ENCODE data around the gene SGPP2. TPM values are rescaled to one million over a fixed set of nuclear protein-coding genes. Genes with fewer than 3 reads are reported as not detected.

The SGPP2 gene
- polyA plus RNA-seq, 1 donor from 2014 or later: 3.1 TPM

DNA sequence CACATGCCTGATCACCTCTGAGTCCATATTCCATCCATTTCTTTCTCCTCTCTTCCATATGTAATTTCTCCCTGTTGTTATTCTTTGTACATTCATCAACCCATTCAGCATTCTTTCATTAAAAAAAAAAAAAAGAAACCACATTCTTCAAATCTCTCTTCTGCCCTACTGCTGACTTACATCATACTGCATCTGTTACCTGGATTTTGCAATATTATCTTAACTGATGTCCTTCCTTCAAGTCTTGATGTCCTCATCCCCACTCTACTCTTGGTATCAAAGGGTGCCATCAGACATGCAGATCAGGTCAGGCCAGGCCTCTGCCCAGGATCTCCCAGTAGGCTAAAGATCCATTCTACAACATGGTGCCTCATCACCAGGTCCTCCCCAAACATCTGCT lies 90.6 kb downstream of the SGPP2 start:
- H3K27ac Mint-ChIP-seq: no peak overlapping the region
- H3K36me3 Mint-ChIP-seq: peaks cover 5% of the 10 kb centered on the region
- H3K27me3 Mint-ChIP-seq: no peaks in the 10 kb centered on the region
- H3K4me3 Mint-ChIP-seq: no peak overlapping the region
- H3K4me1 Mint-ChIP-seq: no peaks in the 10 kb centered on the region
- peaks cover 0 to 10% (median 3%) of the 10 kb centered on the region in 3 donors for H3K9me3 Mint-ChIP-seq

DNA sequence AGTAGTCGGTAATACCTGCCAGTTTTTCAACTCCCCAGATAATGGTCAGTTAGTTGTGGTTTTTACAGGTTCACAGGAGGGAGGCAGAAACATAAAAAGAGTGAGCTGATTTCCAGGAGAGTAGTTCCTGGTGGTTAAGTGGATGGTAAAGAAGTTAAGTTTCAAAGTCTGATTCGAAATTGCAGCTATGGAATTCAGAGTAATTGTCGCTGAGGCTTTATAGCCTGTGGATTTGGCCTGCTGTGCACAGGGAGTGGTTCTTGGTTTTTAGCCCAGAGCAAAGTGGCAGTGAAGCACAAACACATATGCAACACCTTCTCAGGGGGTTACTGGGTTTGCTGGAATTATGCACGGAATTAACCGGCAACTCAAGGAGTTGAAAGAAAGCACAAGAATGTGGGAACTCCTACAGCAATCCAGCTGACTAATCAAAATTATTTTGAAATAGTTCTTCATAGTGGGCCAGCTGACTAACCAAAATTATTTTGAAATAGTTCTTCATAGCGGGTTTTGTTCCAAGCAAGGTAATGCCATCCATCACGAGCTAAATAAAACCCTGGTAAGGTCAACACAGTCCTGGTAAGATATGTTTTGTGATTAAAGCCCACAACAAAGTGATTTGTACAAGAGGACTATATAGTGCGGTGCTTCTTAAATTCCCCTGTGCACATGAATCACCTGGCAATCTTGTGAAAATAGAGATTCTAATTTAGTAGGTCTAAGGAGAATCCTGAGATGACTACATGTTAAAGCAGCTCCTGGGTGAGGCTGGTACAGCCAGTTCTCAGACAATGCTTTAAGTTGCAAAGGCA lies 94.4 kb downstream of the SGPP2 start:
- Mint-ChIP-seq H3K9me3 (peaks cover 0 to 3% (median 3%) of the 10 kb centered on the region in 3 donors), H3K27me3 (no peaks in the 10 kb centered on the region), H3K4me1 (no peaks in the 10 kb centered on the region), H3K36me3 (peaks cover 3% of the 10 kb centered on the region), H3K4me3 (no peak overlapping the region), H3K27ac (no peak overlapping the region)

DNA sequence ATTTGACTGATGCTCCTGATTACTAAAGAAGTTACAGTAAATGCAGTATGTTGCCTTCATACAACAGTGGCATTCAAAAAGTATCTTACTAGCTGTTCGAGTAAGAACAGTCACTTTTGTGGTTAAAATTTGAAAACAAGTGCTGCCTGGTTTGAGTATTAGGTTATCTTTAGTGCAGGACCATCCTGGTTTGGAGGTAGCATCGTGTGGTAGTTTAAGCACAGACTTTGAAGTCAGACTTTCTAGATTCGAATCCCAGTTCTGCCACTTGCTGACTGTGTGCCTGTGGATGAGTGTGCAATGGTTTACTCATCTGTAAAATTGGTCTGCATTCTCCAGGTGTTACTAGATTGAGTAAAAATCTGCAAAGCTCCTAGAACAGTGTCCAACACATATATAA lies 96.8 kb downstream of the SGPP2 start:
- H3K36me3 Mint-ChIP-seq: peaks cover 7% of the 10 kb centered on the region
- peaks cover 0 to 3% (median 2%) of the 10 kb centered on the region in 3 donors for H3K9me3 Mint-ChIP-seq
- no peaks in the 10 kb centered on the region for H3K27me3 Mint-ChIP-seq
- no peaks in the 10 kb centered on the region for H3K4me1 Mint-ChIP-seq
- H3K4me3 Mint-ChIP-seq: no peak overlapping the region
- no peak overlapping the region for H3K27ac Mint-ChIP-seq

GRCh38 chr2:222522082-222522481 lies 97.7 kb downstream of the SGPP2 start:
- Mint-ChIP-seq H3K4me3 (no peak overlapping the region), H3K27me3 (no peaks in the 10 kb centered on the region), H3K36me3 (peaks cover 10% of the 10 kb centered on the region), H3K27ac (no peak overlapping the region), H3K4me1 (peaks cover 0 to 4% (median 0%) of the 10 kb centered on the region in 3 donors), H3K9me3 (peaks cover 0 to 7% (median 2%) of the 10 kb centered on the region in 3 donors)

DNA sequence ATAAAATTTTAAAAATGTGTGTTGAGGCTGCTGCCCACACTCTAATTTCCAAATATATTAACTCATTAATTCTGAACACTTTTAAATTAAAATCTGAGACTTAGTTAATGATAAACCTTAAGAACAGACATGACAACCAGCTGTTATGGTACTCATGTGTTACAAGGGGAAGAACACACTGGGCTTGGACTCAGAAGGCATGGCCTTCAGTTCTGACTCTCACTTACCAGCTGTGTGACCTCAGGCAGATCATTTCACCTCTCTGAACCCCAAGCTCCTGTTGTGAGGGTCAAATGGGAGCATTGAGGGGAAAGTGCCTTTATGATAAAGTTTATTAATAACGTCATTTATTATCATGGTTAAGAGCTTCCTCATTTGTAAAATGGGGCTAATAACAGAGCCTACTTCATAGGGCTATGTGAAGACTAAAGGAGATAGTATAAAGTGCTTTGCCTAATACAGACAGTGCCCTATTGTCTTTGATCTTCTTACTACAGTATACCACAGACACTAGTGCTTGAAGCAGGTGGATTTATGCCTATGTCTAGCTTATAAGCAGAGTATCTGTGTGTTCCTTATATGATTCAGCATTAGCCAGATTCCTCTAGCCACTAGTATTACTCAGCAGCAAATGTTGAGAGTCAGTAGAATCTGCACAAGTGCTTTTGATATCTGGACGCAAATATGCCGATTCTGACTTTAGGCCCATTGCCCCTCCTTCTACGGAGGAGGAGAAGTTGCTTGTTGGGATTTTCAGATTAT lies 99.6 kb downstream of the SGPP2 start:
- H3K27me3 Mint-ChIP-seq: peaks cover 1% of the 10 kb centered on the region
- H3K4me1 Mint-ChIP-seq: peaks cover 0 to 4% (median 0%) of the 10 kb centered on the region in 3 donors
- H3K27ac Mint-ChIP-seq: no peak overlapping the region
- no peak overlapping the region for H3K4me3 Mint-ChIP-seq
- H3K9me3 Mint-ChIP-seq: peaks cover 0 to 7% (median 2%) of the 10 kb centered on the region in 3 donors
- H3K36me3 Mint-ChIP-seq: peaks cover 9% of the 10 kb centered on the region

DNA sequence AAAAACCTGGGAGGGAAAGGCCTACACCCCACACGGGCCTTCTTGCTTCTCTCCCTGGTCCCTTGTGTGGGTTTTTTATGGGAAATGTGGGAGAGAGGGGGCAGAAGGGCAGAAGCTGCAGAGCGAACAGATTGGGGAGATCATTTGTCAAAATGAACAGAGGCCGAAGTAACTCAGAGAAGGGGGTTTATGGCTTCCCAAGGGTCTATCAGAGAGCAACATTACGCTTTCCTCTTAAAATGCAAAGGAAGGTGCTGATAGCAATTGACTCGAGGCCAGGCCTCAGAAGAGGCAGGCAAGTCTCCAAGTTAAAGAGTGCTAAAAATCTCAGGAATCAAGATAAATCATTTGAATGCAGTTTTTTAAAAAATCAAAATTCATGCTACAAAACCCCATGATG lies 101.5 kb downstream of the SGPP2 start:
- H3K27ac Mint-ChIP-seq: no peak overlapping the region

DNA sequence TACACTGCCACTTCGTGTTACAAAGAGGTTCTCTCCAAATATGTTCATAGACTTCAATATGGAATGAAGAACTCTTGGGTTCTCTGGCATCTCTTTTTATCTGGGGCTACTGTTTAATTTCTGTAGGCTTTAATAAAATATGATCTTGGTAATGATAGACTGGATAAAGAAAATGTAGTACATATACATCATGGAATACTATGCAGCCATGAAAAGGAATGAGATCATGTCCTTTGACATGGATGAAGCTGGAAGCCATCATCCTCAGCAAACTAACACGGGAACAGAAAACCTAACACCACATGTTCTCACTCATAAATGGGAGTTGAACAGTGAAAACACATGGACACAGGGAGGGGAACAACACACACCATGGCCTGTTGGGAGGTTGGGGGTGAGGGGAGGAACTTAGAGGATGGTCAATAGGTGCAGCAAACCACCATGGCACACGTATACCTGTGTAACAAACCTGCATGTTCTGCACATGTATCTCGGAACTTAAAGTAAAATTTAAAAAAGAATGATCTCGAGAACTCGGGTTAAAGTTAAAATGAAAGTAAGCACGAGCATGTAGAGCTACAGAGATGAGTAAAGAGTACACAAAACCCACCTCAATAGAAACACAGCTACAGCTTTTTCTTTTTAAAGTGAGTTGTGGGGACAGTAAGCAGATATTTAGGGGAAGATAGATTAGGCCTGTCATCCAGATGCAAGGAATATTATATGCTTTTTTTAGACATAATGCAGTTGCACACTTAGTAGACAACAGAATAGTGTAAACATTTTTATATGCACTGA lies 102.3 kb downstream of the SGPP2 start:
- H3K27me3 Mint-ChIP-seq: peaks cover 1% of the 10 kb centered on the region
- no peak overlapping the region for H3K27ac Mint-ChIP-seq
- peaks cover 11% of the 10 kb centered on the region for H3K36me3 Mint-ChIP-seq
- H3K4me1 Mint-ChIP-seq: peaks cover 0 to 4% (median 1%) of the 10 kb centered on the region in 3 donors
- no peak overlapping the region for H3K4me3 Mint-ChIP-seq
- peaks cover 0 to 4% (median 2%) of the 10 kb centered on the region in 3 donors for H3K9me3 Mint-ChIP-seq

More for the DNA sequence above, 101.5 kb downstream of the SGPP2 start:
- Mint-ChIP-seq H3K27me3 (peaks cover 1% of the 10 kb centered on the region), H3K4me3 (no peak overlapping the region), H3K4me1 (peaks cover 0 to 4% (median 0%) of the 10 kb centered on the region in 3 donors), H3K9me3 (peaks cover 0 to 4% (median 2%) of the 10 kb centered on the region in 3 donors), H3K36me3 (peaks cover 9% of the 10 kb centered on the region)

- Mint-ChIP-seq H3K36me3 (peaks cover 6% of the 10 kb centered on the region), H3K4me3 (no peak overlapping the region), H3K27ac (no peak overlapping the region), H3K4me1 (peaks cover 0 to 1% (median 0%) of the 10 kb centered on the region in 3 donors), H3K9me3 (no peaks in the 10 kb centered on the region), H3K27me3 (peaks cover 1% of the 10 kb centered on the region)
Observed at GRCh38 chr2:222532315-222532714, 108.0 kb downstream of the SGPP2 start.

- Mint-ChIP-seq H3K27me3 (no peaks in the 10 kb centered on the region), H3K9me3 (no peaks in the 10 kb centered on the region), H3K36me3 (peaks cover 4% of the 10 kb centered on the region), H3K4me1 (peaks cover 0 to 1% (median 0%) of the 10 kb centered on the region in 3 donors), H3K4me3 (no peak overlapping the region), H3K27ac (no peak overlapping the region)
Observed at GRCh38 chr2:222535477-222535876, 111.1 kb downstream of the SGPP2 start.

- peaks cover 2% of the 10 kb centered on the region for H3K36me3 Mint-ChIP-seq
- no peaks in the 10 kb centered on the region for H3K9me3 Mint-ChIP-seq
- no peaks in the 10 kb centered on the region for H3K4me1 Mint-ChIP-seq
- no peak overlapping the region for H3K27ac Mint-ChIP-seq
- no peak overlapping the region for H3K4me3 Mint-ChIP-seq
- no peaks in the 10 kb centered on the region for H3K27me3 Mint-ChIP-seq
Observed at GRCh38 chr2:222538535-222538934, 114.2 kb downstream of the SGPP2 start.

DNA sequence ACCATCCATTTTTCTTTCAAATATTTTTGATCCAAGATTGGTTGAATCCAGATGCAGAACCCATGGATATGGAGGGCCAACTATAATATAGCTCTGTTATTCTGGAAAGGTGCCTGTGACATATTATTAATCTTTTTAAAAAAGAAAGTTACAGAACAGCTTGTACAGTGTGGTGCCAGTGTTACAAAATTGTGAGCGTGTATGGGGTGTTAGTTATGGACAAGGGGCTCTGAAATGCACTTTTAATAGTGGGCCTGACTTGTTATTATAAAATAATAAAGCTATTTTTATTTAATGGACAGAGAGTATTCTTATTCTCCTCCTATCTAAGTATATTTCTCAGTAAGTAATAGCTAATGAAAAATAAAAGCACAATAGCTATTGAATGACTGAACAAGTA lies 120.3 kb downstream of the SGPP2 start:
- no peaks in the 10 kb centered on the region for H3K27me3 Mint-ChIP-seq
- H3K4me3 Mint-ChIP-seq: no peak overlapping the region
- H3K9me3 Mint-ChIP-seq: no peaks in the 10 kb centered on the region
- H3K27ac Mint-ChIP-seq: no peak overlapping the region
- H3K36me3 Mint-ChIP-seq: no peaks in the 10 kb centered on the region
- H3K4me1 Mint-ChIP-seq: no peaks in the 10 kb centered on the region

DNA sequence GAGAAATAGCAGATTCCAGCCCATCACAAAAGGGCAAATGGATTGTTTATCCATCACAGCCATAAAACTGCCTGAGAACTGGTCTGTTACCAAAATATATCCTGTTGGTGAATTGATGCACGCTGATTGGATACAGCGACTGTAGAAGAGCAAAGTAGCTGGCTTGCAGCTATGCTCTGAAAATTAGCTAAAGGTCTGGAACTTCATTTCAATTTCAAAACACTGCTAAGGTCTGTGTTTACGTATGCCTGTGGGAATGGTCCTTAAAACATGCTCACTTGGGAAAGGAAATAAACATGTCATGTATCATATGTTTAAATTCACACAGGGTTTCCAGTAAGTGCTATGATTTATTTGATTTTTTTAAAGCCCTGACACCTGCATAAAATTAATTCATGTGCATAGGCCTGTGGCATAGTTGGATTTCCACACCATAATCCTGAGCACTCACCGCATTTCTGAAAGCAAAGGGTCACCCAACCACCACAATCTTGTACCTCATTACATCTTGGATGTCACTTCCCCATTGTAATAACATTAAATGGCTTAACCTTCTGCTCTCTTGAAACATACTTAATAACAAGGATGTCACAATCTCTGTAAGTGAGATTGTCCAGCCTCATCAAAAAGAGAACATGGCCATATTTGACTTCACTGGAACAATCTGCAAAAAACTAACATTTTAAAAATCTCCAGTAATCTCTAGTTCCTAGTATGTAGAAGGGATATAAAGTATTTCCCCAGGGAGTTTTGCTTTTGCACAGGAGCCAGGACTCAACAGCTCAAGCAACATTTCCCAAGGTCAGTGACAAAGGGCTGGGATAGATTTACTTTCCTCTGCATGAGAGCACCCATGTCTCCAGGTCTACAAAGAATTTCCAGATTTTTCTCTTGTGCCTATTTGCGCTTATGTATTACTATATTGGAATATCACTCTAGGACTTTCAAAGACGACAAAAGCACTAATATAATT lies 121.8 kb downstream of the SGPP2 start:
- H3K36me3 Mint-ChIP-seq: peaks cover 2% of the 10 kb centered on the region
- no peaks in the 10 kb centered on the region for H3K4me1 Mint-ChIP-seq
- no peak overlapping the region for H3K27ac Mint-ChIP-seq
- no peaks in the 10 kb centered on the region for H3K9me3 Mint-ChIP-seq
- H3K4me3 Mint-ChIP-seq: no peak overlapping the region
- H3K27me3 Mint-ChIP-seq: no peaks in the 10 kb centered on the region

- H3K36me3 Mint-ChIP-seq: peaks cover 2% of the 10 kb centered on the region
- H3K4me1 Mint-ChIP-seq: no peaks in the 10 kb centered on the region
- no peaks in the 10 kb centered on the region for H3K27me3 Mint-ChIP-seq
- no peaks in the 10 kb centered on the region for H3K9me3 Mint-ChIP-seq
- H3K4me3 Mint-ChIP-seq: no peak overlapping the region
- no peak overlapping the region for H3K27ac Mint-ChIP-seq
Observed at GRCh38 chr2:222547083-222547482, 122.7 kb downstream of the SGPP2 start.

DNA sequence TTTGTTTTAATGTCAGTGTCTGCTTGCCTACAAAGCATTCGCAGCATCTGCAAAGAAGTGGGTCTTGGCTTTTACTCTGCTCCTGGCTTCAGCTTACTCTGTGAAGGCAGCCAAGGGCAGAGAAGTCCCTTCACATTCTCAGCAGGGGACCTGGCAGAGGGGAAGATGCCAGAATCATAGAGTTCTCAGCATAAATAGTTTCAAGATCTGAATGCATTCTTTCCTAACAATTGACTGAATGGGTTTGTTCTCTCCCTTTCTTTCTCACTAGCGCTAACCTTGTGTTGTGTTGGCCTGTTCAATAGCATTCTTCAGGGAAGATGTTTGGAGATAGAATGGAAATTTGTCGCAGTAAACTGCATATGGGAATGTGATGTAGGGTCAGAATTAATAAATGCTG lies 124.6 kb downstream of the SGPP2 start:
- Mint-ChIP-seq H3K4me3 (no peak overlapping the region), H3K9me3 (no peaks in the 10 kb centered on the region), H3K27ac (no peak overlapping the region), H3K36me3 (peaks cover 2% of the 10 kb centered on the region), H3K27me3 (no peaks in the 10 kb centered on the region), H3K4me1 (no peaks in the 10 kb centered on the region)
